ENCODE results near the gene ANXA5.

ANXA5 gene

GRCh38 chr4:121642876-121643585 is 53.7 kb downstream of the ANXA5 start:
- DNase-seq (ENCODE audit: low read depth, low spot score) = no peak

- DNase-seq (ENCODE audit: low read depth, low spot score) = no peak
These were observed 54.5 kb downstream of the ANXA5 start for GRCh38 chr4:121642292-121642691.

- DNase-seq (ENCODE audit: low read depth, low spot score) = no peak
These were observed 63.1 kb downstream of the ANXA5 start for GRCh38 chr4:121633653-121634052.

- DNase-seq (ENCODE audit: low read depth, low spot score) = no peak
These were observed 64.1 kb downstream of the ANXA5 start for GRCh38 chr4:121632636-121633035.

Measured in astrocyte of the hippocampus (primary cell).